ENCODE data around the gene KICS2. TPM values are rescaled to one million over a fixed set of nuclear protein-coding genes. Genes with fewer than 3 reads are reported as not detected.

Gene KICS2
- total RNA-seq, 4 donors from 2014 or later = 8.3 to 12.1 (median 9.5) TPM

DNA sequence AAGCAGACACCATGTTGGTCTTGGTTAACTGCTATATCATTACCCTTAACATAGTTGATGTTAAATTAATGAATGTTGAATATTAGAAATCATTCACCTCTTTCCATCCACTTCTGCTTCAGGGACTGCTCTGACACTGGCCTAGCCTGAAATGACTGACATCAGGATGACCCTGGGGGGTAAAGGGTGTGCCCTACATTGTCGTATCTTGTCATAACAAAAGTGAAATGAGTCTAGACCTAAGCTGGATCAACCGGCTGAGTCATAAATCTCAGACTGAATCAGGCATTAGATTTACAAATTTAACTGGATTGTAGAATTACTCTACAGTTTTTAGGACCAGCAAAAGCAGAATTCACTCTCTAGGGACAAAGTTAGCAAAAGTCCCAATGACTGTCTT lies 35.3 kb downstream of the KICS2 start:
- TF ChIP-seq, protein P1, sequence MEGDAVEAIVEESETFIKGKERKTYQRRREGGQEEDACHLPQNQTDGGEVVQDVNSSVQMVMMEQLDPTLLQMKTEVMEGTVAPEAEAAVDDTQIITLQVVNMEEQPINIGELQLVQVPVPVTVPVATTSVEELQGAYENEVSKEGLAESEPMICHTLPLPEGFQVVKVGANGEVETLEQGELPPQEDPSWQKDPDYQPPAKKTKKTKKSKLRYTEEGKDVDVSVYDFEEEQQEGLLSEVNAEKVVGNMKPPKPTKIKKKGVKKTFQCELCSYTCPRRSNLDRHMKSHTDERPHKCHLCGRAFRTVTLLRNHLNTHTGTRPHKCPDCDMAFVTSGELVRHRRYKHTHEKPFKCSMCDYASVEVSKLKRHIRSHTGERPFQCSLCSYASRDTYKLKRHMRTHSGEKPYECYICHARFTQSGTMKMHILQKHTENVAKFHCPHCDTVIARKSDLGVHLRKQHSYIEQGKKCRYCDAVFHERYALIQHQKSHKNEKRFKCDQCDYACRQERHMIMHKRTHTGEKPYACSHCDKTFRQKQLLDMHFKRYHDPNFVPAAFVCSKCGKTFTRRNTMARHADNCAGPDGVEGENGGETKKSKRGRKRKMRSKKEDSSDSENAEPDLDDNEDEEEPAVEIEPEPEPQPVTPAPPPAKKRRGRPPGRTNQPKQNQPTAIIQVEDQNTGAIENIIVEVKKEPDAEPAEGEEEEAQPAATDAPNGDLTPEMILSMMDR (IDR thresholded peaks at IDR 0.05; ENCODE audit: low read depth) = no peak

DNA sequence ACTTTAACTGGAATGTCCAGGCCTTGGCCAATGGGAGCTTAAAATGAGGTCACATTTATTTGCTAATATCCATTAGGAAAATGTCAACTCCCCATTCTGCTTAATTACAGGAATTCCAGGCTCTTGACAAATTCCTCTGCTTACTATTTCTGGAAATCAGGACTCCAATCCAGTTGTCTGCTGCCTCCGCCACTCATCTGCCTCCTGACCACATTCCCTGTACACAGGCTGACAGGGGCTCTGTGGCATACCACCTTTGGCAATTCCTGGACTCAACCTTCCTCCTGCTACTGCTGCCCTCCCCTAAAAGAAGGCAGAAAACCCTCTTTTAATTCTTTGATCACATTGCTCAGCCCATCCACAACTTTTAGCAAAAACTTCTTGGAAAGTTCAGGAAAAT lies 37.9 kb downstream of the KICS2 start:
- TF ChIP-seq, protein P1 (IDR thresholded peaks at IDR 0.05; ENCODE audit: low read depth) = no peak

DNA sequence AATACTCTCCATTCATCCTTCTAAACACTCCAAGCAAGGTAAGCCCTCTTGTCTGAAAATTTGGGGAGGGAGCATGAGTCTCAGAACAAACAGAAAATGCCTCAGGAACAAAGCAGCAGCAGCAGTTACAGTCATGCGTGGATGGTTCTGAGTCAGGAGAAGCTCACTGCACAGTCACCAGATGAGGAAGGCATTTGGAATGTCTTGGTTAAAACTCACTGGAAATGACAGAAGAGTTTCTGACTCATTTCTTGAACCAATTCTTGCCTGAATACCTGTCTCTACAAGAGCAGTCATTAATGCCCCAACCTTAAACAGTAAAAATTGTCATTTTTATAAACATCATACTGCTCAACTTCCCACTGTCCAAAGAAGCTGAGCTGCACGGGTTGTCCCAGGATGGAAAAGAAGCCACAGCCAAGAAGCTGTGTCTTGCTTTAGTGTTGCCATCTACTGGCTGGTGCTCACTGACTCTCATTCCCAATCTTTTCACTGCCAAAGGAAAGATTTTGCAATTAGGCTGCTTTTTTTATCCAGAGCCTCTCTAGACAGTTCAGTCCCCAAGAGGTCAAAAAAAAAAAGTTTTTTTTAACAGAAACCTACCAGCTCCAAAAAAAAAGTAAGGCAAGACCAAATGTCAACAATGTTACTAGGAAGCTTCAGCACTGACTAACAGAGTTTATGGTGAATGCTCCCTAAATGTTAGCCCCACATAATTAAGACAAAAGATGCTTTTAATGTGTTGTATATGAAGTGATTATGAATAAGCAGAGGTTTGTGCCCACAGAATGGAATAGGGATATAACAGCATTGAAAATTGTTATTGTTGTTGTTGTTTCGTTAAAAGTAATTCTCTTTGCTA lies 40.4 kb downstream of the KICS2 start:
- TF ChIP-seq, protein P1 (IDR thresholded peaks at IDR 0.05; ENCODE audit: low read depth) = no peak

DNA sequence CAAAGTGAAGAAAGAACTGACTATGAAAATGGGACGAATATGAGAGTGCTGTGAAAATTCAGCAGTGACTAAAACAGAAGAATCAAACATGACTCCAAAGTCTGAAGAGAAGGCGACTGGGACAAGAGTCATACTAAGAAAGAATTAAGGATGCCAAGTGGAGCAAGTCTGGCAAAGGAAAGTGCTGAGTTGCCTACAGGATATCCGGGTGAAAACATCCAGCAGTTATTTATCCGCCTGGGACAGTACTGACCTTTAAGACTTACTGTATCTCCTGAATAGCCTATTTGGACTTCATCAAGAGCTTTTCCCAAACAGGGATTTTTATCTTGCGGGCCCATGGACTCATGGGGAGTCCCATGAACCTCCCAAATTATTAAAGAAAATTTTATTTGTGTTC lies 41.1 kb downstream of the KICS2 start:
- TF ChIP-seq, protein P1 (IDR thresholded peaks at IDR 0.05; ENCODE audit: low read depth) = no peak

DNA sequence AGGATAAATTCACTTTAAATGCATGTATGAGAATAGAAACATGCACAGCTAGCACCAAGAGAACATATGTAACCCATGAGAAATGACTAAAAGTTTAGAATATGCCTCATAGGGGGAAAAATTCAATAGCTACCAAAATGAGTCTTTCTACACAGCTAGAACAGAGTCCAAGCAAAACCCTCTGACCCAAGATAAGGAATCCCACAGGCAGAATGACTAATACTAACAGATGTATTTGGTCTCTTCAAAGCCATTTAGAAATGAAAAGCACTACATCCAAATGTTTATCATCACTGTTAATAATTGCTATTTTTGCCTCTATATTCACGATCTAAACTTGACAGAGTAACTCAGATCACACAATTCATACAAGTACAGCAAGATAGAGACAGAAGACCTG lies 44.0 kb downstream of the KICS2 start:
- TF ChIP-seq, protein P1 (IDR thresholded peaks at IDR 0.05; ENCODE audit: low read depth) = no peak

DNA sequence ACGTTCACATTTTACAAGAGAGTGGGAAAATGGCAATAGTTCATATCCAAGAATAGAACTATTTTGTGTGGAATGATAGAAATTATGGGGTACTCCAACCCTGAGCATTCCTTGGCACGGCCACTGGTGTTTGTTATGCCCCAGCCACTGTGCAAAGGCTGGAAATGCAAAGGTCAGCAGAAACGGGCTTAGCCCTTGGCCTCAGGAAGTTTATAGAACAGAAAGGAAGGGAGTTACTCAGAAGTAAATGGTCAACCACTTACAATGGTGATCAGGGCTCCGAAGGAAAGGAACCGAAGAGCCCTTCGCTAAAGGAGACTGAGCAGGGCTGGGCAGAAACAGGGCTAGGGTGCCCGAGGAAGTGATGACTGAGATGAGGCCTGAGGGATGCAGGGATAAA lies 45.1 kb downstream of the KICS2 start:
- TF ChIP-seq, protein P1 (IDR thresholded peaks at IDR 0.05; ENCODE audit: low read depth) = no peak

DNA sequence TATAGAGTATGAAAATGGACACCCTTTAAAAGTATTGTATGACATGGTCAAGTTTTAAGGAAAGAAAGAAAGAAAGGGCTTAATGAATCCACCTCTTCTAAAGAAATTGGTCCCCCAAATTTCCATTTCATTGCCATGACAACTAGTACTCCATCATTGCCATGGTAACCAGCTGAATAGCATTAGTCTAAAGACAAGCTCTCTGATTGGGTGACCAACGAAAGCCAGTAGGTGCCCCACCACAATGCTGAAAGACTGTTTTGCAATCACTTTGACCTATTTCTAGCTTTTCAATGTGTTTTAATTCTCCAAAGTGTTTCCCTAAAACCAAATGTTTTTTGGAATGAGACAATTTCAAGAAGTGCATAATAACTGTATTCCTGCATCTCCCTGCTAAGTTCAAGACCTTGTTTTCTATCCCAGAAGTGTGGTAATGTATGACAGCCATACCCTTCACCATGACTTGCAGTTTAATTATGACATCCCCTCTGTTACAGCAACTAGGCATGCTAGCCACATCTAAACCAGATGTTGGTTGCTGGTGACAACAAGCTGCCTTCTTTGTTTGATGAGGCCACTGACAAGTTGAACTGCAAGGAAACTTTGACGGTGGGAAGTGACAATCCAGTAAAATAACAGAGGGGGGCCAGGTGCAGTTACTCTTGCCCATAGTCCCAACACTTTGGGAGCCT lies 46.7 kb downstream of the KICS2 start:
- TF ChIP-seq, protein P1 (IDR thresholded peaks at IDR 0.05; ENCODE audit: low read depth) = no peak

All from subcutaneous adipose tissue (tissue), 4 donors.